HK-2 (cell line): Measurements from ENCODE around the gene RRP12.
"Not testable (repeated sequence)": the region's sequence is repeated elsewhere in the genome, so short reads cannot be mapped to it uniquely, and the experiment has no call there.

Source experiments
- DNase-seq: peaks from one replicate; pipeline ENCODE4 v3.0.0-alpha.2; 2018; ENCODE audit not compliant: unreplicated experiment

RRP12 gene

GRCh38 chr10:97408496-97408992, 7.4 kb upstream of the RRP12 start:
- DNase-seq: no peak

GRCh38 chr10:97407952-97408248, 6.8 kb upstream of the RRP12 start:
- no peak for DNase-seq

DNA sequence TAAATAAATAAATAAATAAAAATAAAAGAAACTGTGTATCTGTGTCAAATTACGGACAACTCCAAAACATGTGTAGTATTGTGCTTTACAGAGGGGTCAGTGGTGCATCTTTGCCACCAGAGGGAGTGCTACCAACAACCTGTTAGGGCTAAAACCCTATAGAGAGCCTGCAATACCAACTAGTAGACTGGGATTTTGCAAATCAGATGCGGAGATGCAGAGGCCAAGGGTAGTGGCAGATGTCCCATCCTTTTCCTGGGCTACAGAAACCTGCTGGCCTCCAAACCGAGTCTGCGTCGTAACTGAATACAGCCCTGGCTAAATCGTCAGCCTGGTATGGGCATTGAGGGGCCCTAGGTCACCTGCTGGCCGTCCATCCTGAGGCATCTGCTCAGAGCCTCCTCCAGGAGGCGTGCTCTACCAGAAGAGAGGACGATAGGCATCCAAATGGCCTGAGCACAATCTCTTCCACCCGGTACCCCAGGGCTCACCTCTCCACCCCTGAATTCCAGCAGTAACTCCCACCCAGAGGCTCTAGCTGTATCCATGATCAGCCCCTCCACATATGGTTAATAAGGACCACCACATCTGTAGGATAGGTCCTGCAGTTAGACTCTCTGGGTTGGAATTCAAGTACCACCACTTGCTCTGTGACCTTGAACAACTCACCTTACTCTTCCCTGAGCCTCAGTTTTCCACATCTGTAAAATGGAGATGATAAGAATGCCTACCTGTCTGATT, 6.2 kb upstream of the RRP12 start:
- peak; percentile 83 for DNase-seq

DNA sequence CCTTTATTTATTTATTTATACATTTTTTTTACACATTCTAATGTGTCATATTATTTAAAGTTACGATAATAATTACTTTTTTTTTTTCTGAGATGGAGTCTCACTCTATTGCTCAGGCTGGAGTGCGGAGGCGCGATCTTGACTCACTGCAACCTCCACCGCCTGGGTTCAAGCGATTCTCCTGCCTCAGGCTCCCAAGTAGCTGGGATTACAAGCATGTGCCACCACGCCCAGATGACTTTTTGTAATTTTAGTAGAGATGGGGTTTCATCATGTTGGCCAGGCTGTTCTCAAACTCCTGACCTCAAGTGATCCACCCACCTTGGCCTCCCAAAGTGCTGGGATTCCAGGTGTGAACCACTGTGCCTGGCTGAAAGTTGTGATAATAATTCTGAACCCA, 5.3 kb upstream of the RRP12 start:
- not testable (repeated sequence) for DNase-seq

- no peak for DNase-seq
Measured at GRCh38 chr10:97406064-97406463, 4.9 kb upstream of the RRP12 start.

GRCh38 chr10:97404044-97404443, 2.9 kb upstream of the RRP12 start:
- no peak for DNase-seq

DNA sequence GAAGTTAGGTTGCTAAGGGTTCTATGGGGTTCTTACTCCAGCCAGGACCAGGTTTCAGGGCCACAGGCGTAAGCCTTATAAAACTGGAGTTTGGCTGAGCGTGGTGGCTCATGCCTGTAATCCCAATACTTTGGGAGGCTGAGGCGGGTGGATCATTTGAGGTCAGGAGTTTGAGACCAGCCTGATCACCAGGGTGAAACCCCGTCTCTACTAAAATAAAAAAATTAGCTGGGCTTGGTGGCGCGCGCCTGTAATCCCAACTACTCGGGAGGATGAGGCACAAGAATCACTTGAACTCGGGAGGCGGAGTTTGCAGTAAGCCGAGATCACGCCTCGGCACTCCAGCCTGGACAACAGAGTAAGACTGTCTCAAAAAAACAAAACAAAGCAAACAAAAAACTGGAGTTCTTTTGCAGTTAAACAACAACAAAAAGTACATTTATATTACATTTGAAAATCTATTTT, 347 bp upstream of the RRP12 start:
- DNase-seq: no peak

- DNase-seq: peak; percentile 58
Measured at GRCh38 chr10:97399843-97400545, 1.1 kb downstream of the RRP12 start.

- DNase-seq: no peak
Measured at GRCh38 chr10:97396056-97396455, 5.1 kb downstream of the RRP12 start.

- DNase-seq: no peak
Measured at GRCh38 chr10:97393034-97393573, 8.0 kb downstream of the RRP12 start.

- no peak for DNase-seq
Measured at GRCh38 chr10:97390091-97390490, 11.0 kb downstream of the RRP12 start.

GRCh38 chr10:97388152-97388551, 13.0 kb downstream of the RRP12 start:
- no peak for DNase-seq

- DNase-seq: no peak
Measured at GRCh38 chr10:97385565-97385964, 15.6 kb downstream of the RRP12 start.

DNA sequence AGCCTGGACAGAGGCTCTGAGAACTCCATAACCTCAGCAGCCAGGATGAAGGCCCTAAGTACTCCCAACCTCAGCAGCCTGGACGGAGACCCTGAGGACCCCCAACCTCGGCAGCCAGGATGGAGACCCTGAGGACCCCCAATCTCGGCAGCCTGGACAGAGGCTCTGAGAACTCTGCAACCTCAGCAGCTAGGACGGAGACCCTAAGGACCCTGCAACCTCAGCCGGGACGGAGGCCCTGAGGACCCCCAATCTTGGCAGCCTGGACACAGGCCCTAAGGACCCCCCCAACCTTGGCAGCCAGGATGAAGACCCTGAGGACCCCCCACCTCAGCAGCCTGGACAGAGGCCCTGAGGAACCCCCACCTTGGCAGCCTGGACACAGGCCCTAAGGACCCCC, 16.5 kb downstream of the RRP12 start:
- DNase-seq: no peak

DNA sequence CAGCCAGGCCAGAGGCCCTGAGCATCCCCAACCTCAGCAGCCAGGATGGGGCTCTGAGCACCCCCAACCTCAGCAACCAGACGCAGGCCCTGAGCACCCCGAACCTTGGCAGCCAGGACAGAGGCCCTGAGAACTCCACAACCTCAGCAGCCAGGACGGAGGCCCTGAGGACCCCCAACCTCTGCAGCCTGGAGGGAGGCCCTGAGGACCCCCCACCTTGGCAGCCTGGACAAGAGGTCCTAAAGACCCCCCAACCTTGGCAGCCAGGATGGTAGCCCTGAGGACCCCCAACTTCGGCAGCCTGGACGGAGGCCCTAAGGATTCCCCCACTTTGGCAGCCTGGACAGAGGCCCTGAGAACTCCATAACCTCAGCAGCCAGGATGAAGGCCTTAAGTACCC, 17.0 kb downstream of the RRP12 start:
- DNase-seq: no peak

- DNase-seq: no peak
Measured at GRCh38 chr10:97383159-97383558, 18.0 kb downstream of the RRP12 start.

DNA sequence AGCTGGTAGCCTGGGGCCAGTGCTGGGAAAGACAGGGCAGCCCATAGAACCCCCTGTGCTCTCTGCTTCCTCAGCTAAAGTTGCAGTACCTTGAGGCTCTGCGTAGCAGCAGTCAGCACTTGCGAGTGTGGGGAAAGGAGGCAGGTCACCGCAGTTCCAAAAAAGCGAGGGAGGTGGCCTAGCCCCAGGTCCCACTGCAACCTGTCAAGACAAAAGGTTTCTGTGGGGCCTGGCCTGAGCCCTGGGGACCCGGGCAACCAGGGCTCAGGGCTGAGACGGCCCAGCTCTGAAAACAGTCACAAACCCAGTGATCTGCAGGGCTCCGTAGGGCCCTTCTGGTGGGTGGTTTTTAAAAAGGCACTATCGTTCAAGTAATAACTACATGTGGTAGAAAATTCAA, 19.5 kb downstream of the RRP12 start:
- no peak for DNase-seq

GRCh38 chr10:97380516-97380915, 20.6 kb downstream of the RRP12 start:
- no peak for DNase-seq

DNA sequence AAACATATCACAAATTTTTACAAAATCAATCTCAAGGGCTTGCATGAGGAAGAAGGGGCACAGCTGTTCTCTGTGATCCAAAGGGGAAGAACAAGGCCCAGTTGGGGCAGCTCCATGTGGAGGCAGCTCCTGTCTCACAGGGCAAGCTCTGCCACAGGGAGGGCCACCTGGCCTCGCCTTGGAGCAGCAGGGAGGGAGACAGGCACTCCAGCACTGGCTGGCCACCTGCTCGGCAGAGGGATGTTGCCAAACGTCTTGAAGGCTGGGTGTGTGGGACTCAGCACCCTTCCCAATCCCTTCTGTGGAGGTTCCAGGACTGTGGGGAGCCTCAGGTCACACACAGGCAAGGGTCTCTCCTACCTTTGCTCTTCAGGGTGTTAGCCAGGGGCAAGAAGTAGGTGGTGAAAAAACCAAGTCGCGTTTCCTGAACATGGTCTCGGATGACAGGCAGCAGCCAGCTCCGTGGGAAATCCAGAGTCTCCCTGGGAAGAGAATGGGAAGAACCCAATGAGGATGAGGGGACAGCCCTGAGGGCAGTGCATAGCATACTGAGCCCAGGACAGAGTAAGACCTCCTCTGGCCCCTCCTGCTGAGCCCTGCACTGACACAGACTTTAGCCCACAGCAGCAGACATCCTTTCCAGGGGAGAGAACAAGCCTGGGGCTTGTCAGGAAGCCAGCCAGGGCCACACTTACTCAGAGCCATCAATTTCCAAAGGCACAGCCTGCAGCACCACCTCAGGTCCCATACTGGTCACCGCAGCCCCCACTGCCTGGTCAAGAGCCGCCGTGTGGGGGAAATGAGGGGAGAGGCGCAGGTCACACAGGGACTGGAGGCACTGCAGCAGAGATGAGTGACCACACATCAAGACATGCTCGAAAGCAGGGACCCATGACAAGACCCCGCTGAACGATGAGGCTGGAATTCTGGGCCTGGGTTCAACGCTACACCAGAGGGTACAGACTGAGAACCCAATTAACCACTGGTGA, 21.9 kb downstream of the RRP12 start:
- no peak for DNase-seq

- DNase-seq: no peak
Measured at GRCh38 chr10:97376413-97376812, 24.7 kb downstream of the RRP12 start.

GRCh38 chr10:97373456-97373855, 27.7 kb downstream of the RRP12 start:
- no peak for DNase-seq
